GM21717 (cell line): ENCODE measurements around the gene OTOP3.

ENCODE experiments used
- ATAC-seq: cut with Tn5 transposase; IDR thresholded peaks from one replicate; pipeline ENCODE4 v1.9.1; 2021; ENCODE audit warnings: mild to moderate bottlenecking, moderate library complexity; ENCODE audit not compliant: unreplicated experiment

OTOP3 gene

DNA sequence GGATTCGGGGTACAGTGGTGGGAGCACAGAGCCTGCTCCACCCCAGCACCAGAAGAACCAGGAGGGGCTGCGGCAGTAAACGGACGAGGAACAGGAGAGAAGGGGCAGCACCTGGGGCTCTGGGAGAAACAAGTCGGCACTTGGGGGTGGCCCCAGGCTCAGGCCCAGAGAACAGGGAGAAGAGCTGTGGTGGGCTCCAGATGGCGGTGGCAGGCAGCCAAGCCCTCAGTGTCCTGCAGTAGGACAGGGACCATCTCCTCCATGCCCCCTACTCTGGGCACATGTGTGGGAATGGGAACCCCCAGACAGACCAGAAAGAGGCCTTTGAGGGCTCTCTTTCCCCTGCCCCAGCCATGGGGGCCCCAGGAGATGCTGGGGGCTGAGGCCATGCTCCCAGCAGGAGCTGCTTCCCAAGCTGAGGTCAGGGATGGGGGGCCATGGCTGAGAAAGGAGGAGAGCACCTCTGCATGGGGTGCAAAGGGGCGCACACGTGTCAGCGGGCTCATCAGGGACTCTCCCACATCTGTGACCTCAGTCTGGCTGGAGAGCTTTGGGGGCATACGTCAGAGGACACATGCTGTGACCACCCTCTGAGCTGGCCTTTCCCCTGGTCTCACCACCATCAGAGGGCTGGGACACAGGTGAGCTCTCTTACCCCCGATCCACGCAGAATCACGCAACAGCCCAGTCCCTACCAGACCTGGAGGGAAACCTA is 19.4 kb upstream of the OTOP3 start:
- ATAC-seq: no peak

- no peak for ATAC-seq
Measured at GRCh38 chr17:74916851-74917199, 18.9 kb upstream of the OTOP3 start.

GRCh38 chr17:74917430-74917829 is 18.3 kb upstream of the OTOP3 start:
- ATAC-seq: no peak

DNA sequence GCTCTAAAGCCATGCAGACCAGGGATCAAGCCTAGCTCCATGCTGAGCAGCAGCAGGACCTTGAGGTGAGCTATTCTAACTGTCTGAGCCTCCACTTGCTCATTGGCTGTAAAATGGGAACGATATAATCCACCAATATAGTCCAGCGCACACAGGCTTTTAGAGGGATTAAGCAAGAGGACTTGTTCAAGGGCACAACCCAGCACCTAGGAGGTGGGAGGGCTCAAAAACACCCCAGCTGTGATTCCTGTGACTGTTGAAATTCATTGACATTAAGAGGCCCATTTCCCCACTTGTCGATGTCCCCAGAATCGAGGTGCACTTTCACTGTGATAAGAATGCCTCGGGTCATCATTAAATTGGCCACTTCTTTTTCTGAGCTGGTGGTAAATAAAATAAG is 16.8 kb upstream of the OTOP3 start:
- no peak for ATAC-seq

- no peak for ATAC-seq
Measured at GRCh38 chr17:74919440-74920305, 16.0 kb upstream of the OTOP3 start.

- ATAC-seq: no peak
Measured at GRCh38 chr17:74920306-74920620, 15.4 kb upstream of the OTOP3 start.

GRCh38 chr17:74920642-74921025 is 15.1 kb upstream of the OTOP3 start:
- ATAC-seq: no peak

GRCh38 chr17:74921026-74921681 is 14.5 kb upstream of the OTOP3 start:
- no peak for ATAC-seq

DNA sequence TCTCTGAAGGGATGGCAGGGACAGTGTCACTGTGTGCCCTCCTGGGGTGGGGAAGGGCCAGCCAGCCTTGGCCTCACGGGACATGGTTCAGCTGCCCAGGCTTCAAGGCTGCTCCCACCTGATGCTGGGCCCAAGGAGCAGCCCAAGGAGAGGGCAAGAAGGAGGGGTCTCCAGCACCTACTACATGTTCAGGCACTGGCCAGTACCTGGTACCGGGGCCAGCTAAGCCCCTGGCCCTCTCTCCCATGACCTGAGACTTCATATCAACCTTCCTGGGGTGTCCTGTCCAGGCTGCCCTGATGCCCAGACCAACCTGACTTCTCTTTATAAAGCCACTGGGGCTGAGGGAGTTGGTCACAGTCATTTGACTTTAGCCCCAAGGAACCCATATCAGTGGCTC is 13.9 kb upstream of the OTOP3 start:
- no peak for ATAC-seq

DNA sequence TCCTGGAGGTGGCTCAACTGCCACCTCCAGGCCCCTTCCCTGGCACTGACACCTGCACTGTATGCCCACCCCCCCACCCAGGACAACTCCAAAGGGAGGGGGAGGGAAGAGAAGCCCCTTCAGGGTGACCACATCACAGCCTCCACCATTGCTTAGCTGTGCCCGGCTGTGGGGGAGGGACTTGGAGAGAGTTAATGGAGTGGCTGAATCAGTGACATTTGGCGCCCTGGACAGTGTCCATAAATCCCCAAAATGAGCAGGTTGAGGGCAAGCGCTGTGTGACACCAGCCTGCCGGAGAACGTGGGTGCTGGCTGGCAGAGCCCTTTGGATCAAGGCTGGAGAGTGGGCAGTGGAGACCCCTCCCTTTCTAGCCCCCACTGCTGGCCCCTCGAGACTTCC is 13.5 kb upstream of the OTOP3 start:
- no peak for ATAC-seq

GRCh38 chr17:74922694-74923537 is 12.8 kb upstream of the OTOP3 start, which contains the start of gene USH1G:
Gene USH1G (minus strand): TSS chr17:74923255. CDS start chr17:74923073, 182 bp downstream.
- no peak for ATAC-seq

GRCh38 chr17:74923538-74924249 is 12.0 kb upstream of the OTOP3 start:
- no peak for ATAC-seq

DNA sequence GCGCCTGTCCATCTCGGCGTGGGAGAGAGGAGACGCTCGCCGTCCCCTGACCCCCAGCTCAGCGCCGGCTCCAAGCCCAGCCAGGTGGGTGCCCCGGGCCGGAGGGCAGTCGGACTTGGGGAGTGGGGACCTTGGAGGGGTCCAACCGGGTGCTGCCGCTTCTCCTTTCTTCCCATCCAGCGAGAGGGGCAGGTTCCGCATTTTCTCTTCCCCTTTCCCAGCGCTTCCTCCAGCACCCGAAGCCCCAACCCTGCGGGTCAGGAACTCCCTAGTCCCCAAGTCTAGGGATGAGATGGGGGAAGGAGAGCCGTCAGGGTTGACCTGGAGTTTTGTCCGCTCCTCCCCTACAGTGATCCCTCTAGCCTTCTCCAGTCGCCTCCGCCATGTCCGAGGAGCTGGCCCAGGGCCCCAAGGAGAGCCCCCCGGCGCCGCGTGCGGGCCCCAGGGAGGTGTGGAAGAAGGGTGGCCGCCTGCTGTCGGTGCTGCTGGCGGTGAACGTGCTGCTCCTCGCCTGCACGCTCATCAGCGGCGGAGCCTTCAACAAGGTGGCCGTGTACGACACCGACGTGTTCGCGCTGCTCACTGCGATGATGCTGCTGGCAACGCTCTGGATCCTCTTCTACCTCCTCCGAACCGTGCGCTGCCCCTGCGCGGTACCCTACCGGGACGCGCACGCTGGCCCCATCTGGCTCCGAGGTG is 11.3 kb upstream of the OTOP3 start, which contains the start of gene OTOP2:
TSS of gene OTOP2 (plus strand) at position 24 of the 699 bp plus-strand sequence. CDS start at position 384, 360 bp downstream.
- no peak for ATAC-seq

DNA sequence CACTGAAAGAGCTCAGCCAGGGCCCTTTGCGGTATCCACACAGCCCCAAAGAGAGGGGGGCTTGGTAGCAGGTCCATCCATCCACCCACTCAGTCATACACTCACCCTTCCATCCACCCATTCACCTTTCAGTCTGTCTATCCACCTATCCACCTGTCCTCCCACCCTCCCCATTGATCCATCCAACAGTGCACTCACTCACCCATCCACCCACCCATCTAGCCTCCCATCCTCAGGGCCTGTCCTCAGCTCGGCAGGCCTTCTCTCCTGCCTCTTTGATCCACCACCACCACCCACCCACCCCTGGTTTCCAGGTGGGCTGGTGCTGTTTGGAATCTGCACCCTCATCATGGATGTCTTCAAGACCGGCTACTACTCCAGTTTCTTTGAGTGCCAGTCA is 10.5 kb upstream of the OTOP3 start:
- no peak for ATAC-seq

DNA sequence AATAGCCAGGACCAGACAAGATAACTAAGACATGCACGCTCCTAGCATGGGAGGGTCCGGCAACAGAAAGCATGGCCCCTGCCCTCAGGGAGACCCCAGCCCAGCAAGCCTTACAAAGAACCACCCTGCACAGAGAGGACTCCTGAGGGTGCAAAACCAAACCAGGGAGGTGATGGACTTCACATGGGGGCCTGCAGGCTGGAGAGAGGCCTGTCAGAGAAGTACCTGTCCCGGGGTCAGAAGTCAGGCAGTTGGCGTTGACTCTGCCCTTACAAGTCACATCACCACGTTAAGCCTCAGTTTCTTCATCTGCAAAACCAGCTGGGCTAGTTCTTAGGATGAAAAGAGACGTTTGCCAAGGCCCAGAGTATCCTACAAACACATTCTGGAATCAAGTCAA is 6.9 kb upstream of the OTOP3 start:
- ATAC-seq: no peak

GRCh38 chr17:74930535-74931036 is 5.1 kb upstream of the OTOP3 start:
- ATAC-seq: no peak

GRCh38 chr17:74935048-74935447 is 650 bp upstream of the OTOP3 start:
- ATAC-seq: no peak

- no peak for ATAC-seq
Measured at GRCh38 chr17:74936470-74936799, 737 bp downstream of the OTOP3 start.
